Endothelial cell of umbilical vein (primary cell): ENCODE data around the gene DOCK7. TPM values are rescaled to one million over a fixed set of nuclear protein-coding genes. Genes with fewer than 3 reads are reported as not detected.

ENCODE experiments used
- BruUV-seq: library from RNA; stranded (reverse); fragments of 400-500 nt; replicated peaks from 2 replicates; lab custom pipeline; 2021; lab: Mats Ljungman, UMichigan
- CTCF ChIA-PET: fragments of 300-600, 350-600 bp; sonication (Branson Sonifier 250); formaldehyde crosslinking; loops from one replicate; lab custom pipeline; 2021; ENCODE audit warnings: antibody characterized with exemption, inconsistent platforms; lab: Charles Lee
- POLR2A ChIA-PET: fragments of 300-600, 350-600 bp; sonication (Branson Sonifier 250); formaldehyde crosslinking; loops from one replicate; lab custom pipeline; 2021; ENCODE audit warnings: antibody characterized with exemption, inconsistent platforms; lab: Charles Lee
- DNase-seq: peaks from one replicate; pipeline ENCODE4 v3.0.0-alpha.2; 2011; ENCODE audit warnings: low read depth, low spot score
- FAIRE-seq: peaks from 2 replicates; lab custom pipeline; 2011; peaks lifted over from hg19 to GRCh38; lab: Jason Lieb, UNC
- H2AFZ ChIP-seq: 2 replicates; pipeline ENCODE4 v1.6.0; 2012; ENCODE audit warnings: low read depth, low read length, control low read depth, inconsistent platforms
- H3K27ac ChIP-seq: 2 replicates; pipeline ENCODE4 v1.5.1; 2011; ENCODE audit warnings: low read depth, mild to moderate bottlenecking, control low read depth, low read length, moderate library complexity; ENCODE audit not compliant: insufficient read depth
- H3K27me3 ChIP-seq, 2 experiments: 2 replicates each; pipeline versions ENCODE4 v1.6.0 to v1.6.1; 2011; ENCODE audit warnings: low read length in 2 of 2, mixed read lengths in 1 of 2; ENCODE audit not compliant: control insufficient read depth in 2 of 2, insufficient read depth in 2 of 2
- H3K36me3 ChIP-seq, 2 experiments: 2 replicates in 1 of 2; 3 replicates in 1 of 2; pipeline ENCODE4 v1.5.1; 2011; ENCODE audit warnings: low read length in 2 of 2, mild to moderate bottlenecking in 1 of 2, moderate library complexity in 1 of 2; ENCODE audit not compliant: control insufficient read depth in 2 of 2, insufficient read depth in 2 of 2; ENCODE audit errors: extremely low read depth in 1 of 2
- H3K4me1 ChIP-seq: 3 replicates; pipeline ENCODE4 v1.5.1; 2011; ENCODE audit warnings: mild to moderate bottlenecking, low read length; ENCODE audit not compliant: control insufficient read depth, insufficient read depth; ENCODE audit errors: extremely low read depth
- H3K4me2 ChIP-seq: 2 replicates; pipeline ENCODE4 v1.6.1; 2011; ENCODE audit warnings: low read length, control low read depth, mixed read lengths; ENCODE audit not compliant: insufficient read depth
- H3K4me3 ChIP-seq, 3 experiments: fragments of 200-600 bp in 1 of 3; sonication (generic), shearing (Covaris generic) in 1 of 3; replicated peaks in 1 of 3; 2 replicates each; pipeline ENCODE4 v1.5.1; 2011 to 2016; ENCODE audit warnings: control low read depth in 3 of 3, low read length in 3 of 3, mild to moderate bottlenecking in 2 of 3, inconsistent platforms in 1 of 3, low read depth in 1 of 3, moderate library complexity in 1 of 3; ENCODE audit not compliant: insufficient read depth in 1 of 3
- H3K79me2 ChIP-seq: 2 replicates; pipeline ENCODE4 v1.6.0; 2012; ENCODE audit warnings: low read length, inconsistent platforms; ENCODE audit not compliant: control insufficient read depth, insufficient read depth
- H3K9ac ChIP-seq: replicated peaks from 2 replicates; pipeline ENCODE3; 2011; ENCODE audit warnings: low read length, control low read depth; ENCODE audit not compliant: insufficient read depth; ENCODE audit errors: extremely low read depth
- H3K9me1 ChIP-seq: replicated peaks from 3 replicates; pipeline ENCODE4 v1.6.0; 2011; ENCODE audit warnings: mild to moderate bottlenecking, low read length; ENCODE audit not compliant: control insufficient read depth, insufficient read depth; ENCODE audit errors: extremely low read depth
- H3K9me3 ChIP-seq: replicated peaks from 2 replicates; pipeline ENCODE4 v1.5.1; 2012; ENCODE audit warnings: low read length, inconsistent platforms; ENCODE audit not compliant: control insufficient read depth, insufficient read depth
- H4K20me1 ChIP-seq: replicated peaks from 2 replicates; pipeline ENCODE3; 2011; ENCODE audit warnings: mild to moderate bottlenecking, low read length; ENCODE audit not compliant: control insufficient read depth, insufficient read depth; ENCODE audit errors: extremely low read depth
- EZH2 ChIP-seq: IDR thresholded peaks from 2 replicates; pipeline ENCODE4 v1.6.1; 2012; ENCODE audit warnings: borderline replicate concordance, low read depth, mild to moderate bottlenecking, moderate library complexity, low read length, inconsistent platforms; ENCODE audit not compliant: severe bottlenecking
- FOS ChIP-seq: IDR thresholded peaks from 2 replicates; pipeline ENCODE4 v1.6.1; 2011; ENCODE audit warnings: mild to moderate bottlenecking, low read length, moderate library complexity, borderline replicate concordance; ENCODE audit not compliant: insufficient read depth
- GATA2 ChIP-seq: IDR thresholded peaks from 2 replicates; pipeline ENCODE4 v1.7.0; 2011; ENCODE audit warnings: low read depth, mild to moderate bottlenecking, moderate library complexity, mixed read lengths, low read length; ENCODE audit not compliant: insufficient read length, insufficient read depth
- JUN ChIP-seq: IDR thresholded peaks from 2 replicates; pipeline ENCODE4 v1.6.1; 2011; ENCODE audit warnings: borderline replicate concordance, low read depth; ENCODE audit not compliant: insufficient read length, insufficient read depth
- MYC ChIP-seq: IDR thresholded peaks from one replicate; pipeline ENCODE4 v1.6.1; 2011; ENCODE audit warnings: mild to moderate bottlenecking, low read depth, low read length
- POLR2A ChIP-seq: IDR thresholded peaks from 2 replicates; pipeline ENCODE4 v1.6.1; 2012; ENCODE audit warnings: low read depth, mild to moderate bottlenecking, control low read depth, low read length
- POLR2AphosphoS5 ChIP-seq: IDR thresholded peaks from 2 replicates; pipeline ENCODE4 v1.6.1; 2012; ENCODE audit warnings: low read depth, mild to moderate bottlenecking, control low read depth, low read length, moderate library complexity; ENCODE audit not compliant: insufficient read depth
- dilution Hi-C: fragments of 300-500 bp; cut with MboI; formaldehyde crosslinking; loops from one replicate; pipeline ENCODE4 v1.15.0; 2019; ENCODE audit warnings: low sequenced_read_pairs; ENCODE audit not compliant: extremely low pct_ligation_motif_present
- intact Hi-C: fragments of 100-400 bp; cut with micrococcal nuclease; formaldehyde crosslinking; loops from one replicate; pipeline ENCODE4 v1.10.0; 2022
- polyA plus RNA-seq, 4 experiments: library from polyadenylated mRNA; depleted of rRNA in 3 of 4; stranded (reverse) in 3 of 4; unstranded in 1 of 4; fragments of >200 nt; gene quantifications; 2 replicates each; pipeline versions ENCODE4 v1.2.1 to v1.2.3, GENCODE V29; 2011 to 2012; ENCODE audit warnings: missing spikeins in 1 of 4
- total RNA-seq: library from RNA; stranded (reverse); gene quantifications from 2 replicates; pipeline ENCODE4 v1.2.3, GENCODE V29; 2021
- TF ChIP-seq, protein P1 (sequence below), 2 donors: IDR thresholded peaks; 1 replicate in 1 of 2; 2 replicates in 1 of 2; pipeline ENCODE4 v1.5.1; 2011; ENCODE audit warnings: low read length in 2 of 2, mild to moderate bottlenecking in 2 of 2, moderate library complexity in 2 of 2, control low read depth in 1 of 2, inconsistent platforms in 1 of 2, low read depth in 1 of 2; ENCODE audit not compliant: insufficient read depth in 1 of 2; ENCODE audit errors: extremely low read depth in 1 of 2
- TF ChIP-seq, protein P2 (sequence below): IDR thresholded peaks from 2 replicates; pipeline ENCODE4 v1.6.1; 2011; ENCODE audit not compliant: insufficient read depth, insufficient read length

DOCK7 gene
- total and polyA plus RNA-seq, 2 donors (not counting 3 experiments of a cell fraction or from before 2014, with no cell fraction given) = 9.4 to 31.9 TPM

DNA sequence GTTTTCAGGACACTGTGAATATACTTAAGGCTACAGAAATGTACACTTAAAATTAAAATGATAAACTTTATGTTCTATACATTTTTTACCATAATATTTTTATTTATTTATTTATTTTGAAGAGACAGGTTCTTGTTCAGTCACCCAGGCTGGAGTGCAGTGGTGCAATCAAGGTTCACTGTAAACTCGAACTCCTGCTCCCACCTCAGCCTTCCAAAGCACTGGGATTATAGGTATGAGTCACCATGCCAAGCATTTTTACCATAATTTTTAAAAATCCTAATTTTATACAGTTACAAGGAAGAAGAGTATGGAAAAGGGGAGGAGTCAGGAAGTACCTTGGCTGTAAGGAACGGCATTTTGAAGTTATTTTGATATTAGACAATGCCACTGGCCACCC lies 114.5 kb downstream of the DOCK7 start:
- no peaks in the 10 kb centered on the region for H4K20me1 ChIP-seq
- H3K27ac ChIP-seq = no peak overlapping the region
- intact Hi-C loops (no loop called here), dilution Hi-C loops (no loop called here)
- H3K36me3 ChIP-seq = no peaks in the 10 kb centered on the region
- H3K4me1 ChIP-seq = no peaks in the 10 kb centered on the region
- TF ChIP-seq, protein P1, sequence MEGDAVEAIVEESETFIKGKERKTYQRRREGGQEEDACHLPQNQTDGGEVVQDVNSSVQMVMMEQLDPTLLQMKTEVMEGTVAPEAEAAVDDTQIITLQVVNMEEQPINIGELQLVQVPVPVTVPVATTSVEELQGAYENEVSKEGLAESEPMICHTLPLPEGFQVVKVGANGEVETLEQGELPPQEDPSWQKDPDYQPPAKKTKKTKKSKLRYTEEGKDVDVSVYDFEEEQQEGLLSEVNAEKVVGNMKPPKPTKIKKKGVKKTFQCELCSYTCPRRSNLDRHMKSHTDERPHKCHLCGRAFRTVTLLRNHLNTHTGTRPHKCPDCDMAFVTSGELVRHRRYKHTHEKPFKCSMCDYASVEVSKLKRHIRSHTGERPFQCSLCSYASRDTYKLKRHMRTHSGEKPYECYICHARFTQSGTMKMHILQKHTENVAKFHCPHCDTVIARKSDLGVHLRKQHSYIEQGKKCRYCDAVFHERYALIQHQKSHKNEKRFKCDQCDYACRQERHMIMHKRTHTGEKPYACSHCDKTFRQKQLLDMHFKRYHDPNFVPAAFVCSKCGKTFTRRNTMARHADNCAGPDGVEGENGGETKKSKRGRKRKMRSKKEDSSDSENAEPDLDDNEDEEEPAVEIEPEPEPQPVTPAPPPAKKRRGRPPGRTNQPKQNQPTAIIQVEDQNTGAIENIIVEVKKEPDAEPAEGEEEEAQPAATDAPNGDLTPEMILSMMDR (IDR thresholded peaks at IDR 0.05; ENCODE audit: extremely low read depth in 1 of 2, insufficient read depth in 1 of 2, low read depth in 1 of 2, low read length in 2 of 2) = no peak
- TF ChIP-seq MYC (no peak), POLR2A (no peak), FOS (no peak), EZH2 (no peak), JUN (no peak), POLR2AphosphoS5 (no peak), GATA2 (no peak)
- TF ChIP-seq, protein P2, sequence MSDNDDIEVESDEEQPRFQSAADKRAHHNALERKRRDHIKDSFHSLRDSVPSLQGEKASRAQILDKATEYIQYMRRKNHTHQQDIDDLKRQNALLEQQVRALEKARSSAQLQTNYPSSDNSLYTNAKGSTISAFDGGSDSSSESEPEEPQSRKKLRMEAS = no peak
- CTCF ChIA-PET = no interaction called here
- H3K4me2 ChIP-seq = no peak overlapping the region
- no peak overlapping the region for H2AFZ ChIP-seq
- no peak overlapping the region for H3K4me3 ChIP-seq
- POLR2A ChIA-PET = no interaction called here
- no peaks in the 10 kb centered on the region for H3K27me3 ChIP-seq
- FAIRE-seq = no peak
- H3K9me1 ChIP-seq = no peaks in the 10 kb centered on the region
- no peak for DNase-seq
- no TSS peak for BruUV-seq
- H3K79me2 ChIP-seq = no peaks in the 10 kb centered on the region
- H3K9me3 ChIP-seq = no peaks in the 10 kb centered on the region
- no peak overlapping the region for H3K9ac ChIP-seq
